ENCODE measurements around the gene NECAB2. TPM values are rescaled to one million over a fixed set of nuclear protein-coding genes. Genes with fewer than 3 reads are reported as not detected.

The NECAB2 gene
- total RNA-seq, 1 donor = not detected

DNA sequence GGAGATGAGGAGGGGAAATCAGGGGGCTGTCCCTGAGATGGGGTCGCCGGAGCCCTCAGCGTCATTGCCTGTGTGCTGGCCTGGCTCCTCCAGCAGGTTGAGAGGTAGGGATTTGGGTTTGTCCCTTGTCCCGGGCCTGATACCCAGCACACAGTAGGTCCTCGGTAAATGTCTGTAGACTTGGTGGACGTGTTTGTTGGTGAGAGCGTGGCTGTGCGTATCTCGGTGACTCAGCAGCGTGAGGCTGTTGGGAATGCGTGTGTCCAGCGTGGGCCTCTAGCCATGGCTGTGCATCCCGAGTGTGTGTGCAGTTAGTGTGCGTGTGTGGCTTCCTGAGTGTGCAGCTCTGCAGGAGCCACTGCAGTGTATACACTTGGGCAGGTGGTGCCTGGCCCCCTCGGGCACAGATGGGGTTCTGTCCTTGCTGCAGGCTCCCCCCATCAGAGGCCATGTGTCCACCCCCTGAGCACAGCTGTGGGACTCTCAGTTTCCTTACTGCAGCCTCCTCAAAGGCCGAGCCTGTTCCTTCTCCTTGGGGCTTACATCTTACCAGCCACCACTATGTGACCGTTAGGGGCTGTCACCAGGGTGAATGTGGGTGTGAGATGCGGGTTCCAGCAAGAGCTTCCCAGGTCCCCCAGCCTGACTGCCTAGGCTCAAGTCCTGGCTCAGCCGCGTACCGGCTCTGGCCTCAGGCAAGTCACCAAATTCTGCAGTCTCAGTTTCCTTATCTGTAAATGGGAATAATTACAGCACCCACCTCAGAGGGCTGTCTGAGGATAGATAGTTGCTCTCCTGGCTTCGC, 5.7 kb downstream of the NECAB2 start:
- H3K4me3 ChIP-seq (ENCODE audit: low read depth, low read length) = no peak overlapping the region
- TF ChIP-seq CTCF (IDR thresholded peaks at IDR 0.05; ENCODE audit: insufficient read depth, low read depth, low read length) = no peak
- no peak for DNase-seq (ENCODE audit: low read depth)

DNA sequence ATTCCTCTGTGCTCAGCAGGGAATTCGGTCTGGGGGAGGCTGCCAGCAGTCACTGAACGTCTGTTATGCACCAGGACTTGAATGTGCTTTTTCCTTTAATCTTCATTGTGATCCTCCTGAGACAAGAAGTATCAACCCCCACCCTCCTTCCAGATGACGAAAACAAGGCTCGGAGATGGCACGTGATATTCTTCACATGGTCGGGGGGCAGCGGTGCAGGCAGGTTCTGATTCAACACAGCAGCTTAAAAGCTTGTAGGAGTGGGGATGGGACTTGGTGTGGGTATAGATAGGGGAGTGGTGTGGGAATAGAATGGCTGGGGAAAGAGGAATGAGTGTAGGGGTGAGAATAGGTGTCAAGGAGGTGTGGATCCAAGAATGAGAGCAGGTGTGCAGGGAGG, 6.4 kb downstream of the NECAB2 start:
- TF ChIP-seq CTCF (IDR thresholded peaks at IDR 0.05; ENCODE audit: insufficient read depth, low read depth, low read length) = no peak
- no peak for DNase-seq (ENCODE audit: low read depth)

GRCh38 chr16:83975590-83976260, 7.7 kb downstream of the NECAB2 start:
- no peak overlapping the region for H3K4me3 ChIP-seq (ENCODE audit: low read depth, low read length)
- TF ChIP-seq CTCF (IDR thresholded peaks at IDR 0.05; ENCODE audit: insufficient read depth, low read depth, low read length) = no peak
- DNase-seq (ENCODE audit: low read depth) = no peak

More for the DNA sequence above, 6.4 kb downstream of the NECAB2 start:
- H3K4me3 ChIP-seq (ENCODE audit: low read depth, low read length) = no peak overlapping the region

GRCh38 chr16:83977056-83977815, 9.2 kb downstream of the NECAB2 start:
- no peak for DNase-seq (ENCODE audit: low read depth)
- H3K4me3 ChIP-seq (ENCODE audit: low read depth, low read length) = no peak overlapping the region
- TF ChIP-seq CTCF (IDR thresholded peaks at IDR 0.05; ENCODE audit: insufficient read depth, low read depth, low read length) = no peak

- no peak overlapping the region for H3K4me3 ChIP-seq (ENCODE audit: low read depth, low read length)
- no peak for DNase-seq (ENCODE audit: low read depth)
- TF ChIP-seq CTCF (IDR thresholded peaks at IDR 0.05; ENCODE audit: insufficient read depth, low read depth, low read length) = no peak
These were observed 10.4 kb downstream of the NECAB2 start for GRCh38 chr16:83978401-83978904.

DNA sequence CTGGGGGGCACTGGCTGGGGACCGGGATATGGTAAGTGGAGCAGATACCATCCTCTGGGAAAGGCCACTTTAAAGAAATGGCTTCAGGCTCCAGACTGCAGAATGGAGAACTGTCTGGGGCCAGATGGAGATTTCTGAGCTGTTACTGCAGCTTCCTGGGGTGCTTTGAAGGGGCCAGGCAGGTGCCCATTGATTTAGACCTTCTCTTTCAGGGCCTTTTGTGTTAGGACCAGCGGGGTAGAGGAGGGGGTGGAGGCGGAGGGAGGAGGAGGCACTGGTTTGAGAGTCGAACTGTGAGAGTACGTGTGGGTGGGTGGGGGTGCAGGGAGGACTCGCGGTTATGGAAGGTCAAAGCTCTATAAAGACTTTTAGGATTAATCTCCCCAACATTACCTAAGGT, 11.4 kb downstream of the NECAB2 start:
- no peak overlapping the region for H3K4me3 ChIP-seq (ENCODE audit: low read depth, low read length)
- TF ChIP-seq CTCF (IDR thresholded peaks at IDR 0.05; ENCODE audit: insufficient read depth, low read depth, low read length) = no peak
- no peak for DNase-seq (ENCODE audit: low read depth)
